HL-60 (cell line): Measurements from ENCODE around the gene MGAT4C.

ENCODE experiments used
- POLR2AphosphoS5 ChIP-seq: IDR thresholded peaks from 2 replicates; pipeline ENCODE4 v1.6.1; 2012; ENCODE audit warnings: low read depth
- TF ChIP-seq, protein P1 (sequence below): IDR thresholded peaks from one replicate; pipeline ENCODE4 v1.5.1; 2011; ENCODE audit warnings: low read length, control low read depth, inconsistent platforms; ENCODE audit not compliant: insufficient read depth

GRCh38 chr12:85923767-85924331 lies 332.3 kb downstream of the MGAT4C start:
- TF ChIP-seq, protein P1, sequence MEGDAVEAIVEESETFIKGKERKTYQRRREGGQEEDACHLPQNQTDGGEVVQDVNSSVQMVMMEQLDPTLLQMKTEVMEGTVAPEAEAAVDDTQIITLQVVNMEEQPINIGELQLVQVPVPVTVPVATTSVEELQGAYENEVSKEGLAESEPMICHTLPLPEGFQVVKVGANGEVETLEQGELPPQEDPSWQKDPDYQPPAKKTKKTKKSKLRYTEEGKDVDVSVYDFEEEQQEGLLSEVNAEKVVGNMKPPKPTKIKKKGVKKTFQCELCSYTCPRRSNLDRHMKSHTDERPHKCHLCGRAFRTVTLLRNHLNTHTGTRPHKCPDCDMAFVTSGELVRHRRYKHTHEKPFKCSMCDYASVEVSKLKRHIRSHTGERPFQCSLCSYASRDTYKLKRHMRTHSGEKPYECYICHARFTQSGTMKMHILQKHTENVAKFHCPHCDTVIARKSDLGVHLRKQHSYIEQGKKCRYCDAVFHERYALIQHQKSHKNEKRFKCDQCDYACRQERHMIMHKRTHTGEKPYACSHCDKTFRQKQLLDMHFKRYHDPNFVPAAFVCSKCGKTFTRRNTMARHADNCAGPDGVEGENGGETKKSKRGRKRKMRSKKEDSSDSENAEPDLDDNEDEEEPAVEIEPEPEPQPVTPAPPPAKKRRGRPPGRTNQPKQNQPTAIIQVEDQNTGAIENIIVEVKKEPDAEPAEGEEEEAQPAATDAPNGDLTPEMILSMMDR = peak; percentile 32
- no peak for TF ChIP-seq POLR2AphosphoS5
